SK-N-SH (cell line): ENCODE measurements around the gene SYT13. TPM values are rescaled to one million over a fixed set of nuclear protein-coding genes. Genes with fewer than 3 reads are reported as not detected.

Experiments
- CTCF ChIA-PET: fragments of 300-600, 350-600 bp; formaldehyde crosslinking; extraction: SDS; loops from one replicate; lab custom pipeline; 2021; lab: Yijun Ruan, JAX
- POLR2A ChIA-PET: fragments of 350-600 bp; sonication (Branson Sonifier 250); formaldehyde crosslinking; extraction: SDS; loops from one replicate; lab custom pipeline; 2020; ENCODE audit warnings: antibody characterized with exemption, inconsistent platforms; lab: Yijun Ruan, JAX
- DNase-seq: peaks from one replicate; pipeline ENCODE4 v3.0.0; 2012
- H2AFZ ChIP-seq: fragments of 200-600 bp; sonication (generic); 2 replicates; pipeline ENCODE4 v1.8.1; 2016; ENCODE audit warnings: antibody characterized with exemption, mild to moderate bottlenecking, low read depth
- H3F3A ChIP-seq: fragments of 200-600 bp; sonication (generic); replicated peaks from 2 replicates; pipeline ENCODE3; 2016; ENCODE audit warnings: antibody characterized with exemption, mild to moderate bottlenecking; ENCODE audit not compliant: insufficient read depth
- H3K27ac ChIP-seq, 2 experiments: fragments of 200-500 bp in 1 of 2; fragments of 200-600 bp in 1 of 2; sonication (Bioruptor generic) in 1 of 2; sonication (generic), shearing (Covaris generic) in 1 of 2; 2 replicates each; pipeline versions ENCODE4 v1.5.1 to v1.6.1; 2014 to 2016; ENCODE audit warnings: low read depth in 2 of 2, inconsistent platforms in 1 of 2, low read length in 1 of 2, mild to moderate bottlenecking in 1 of 2, mixed read lengths in 1 of 2
- H3K27me3 ChIP-seq: fragments of 200-600 bp; sonication (generic), shearing (Covaris generic); 2 replicates; pipeline ENCODE4 v1.6.1; 2016; ENCODE audit warnings: mixed run types; ENCODE audit not compliant: insufficient read depth
- H3K36me3 ChIP-seq, 2 experiments: fragments of 200-500 bp in 1 of 2; fragments of 200-600 bp in 1 of 2; sonication (Bioruptor generic) in 1 of 2; sonication (generic) in 1 of 2; replicated peaks in 1 of 2; 2 replicates each; pipeline versions ENCODE3 to v1.5.1; 2014 to 2016; ENCODE audit warnings: low read length in 1 of 2, mild to moderate bottlenecking in 1 of 2; ENCODE audit not compliant: insufficient read depth in 2 of 2, control insufficient read depth in 1 of 2
- H3K4me1 ChIP-seq, 2 experiments: fragments of 200-500 bp in 1 of 2; fragments of 200-600 bp in 1 of 2; sonication (Bioruptor generic) in 1 of 2; sonication (generic), shearing (Covaris generic) in 1 of 2; 2 replicates each; pipeline versions ENCODE4 v1.5.1 to v1.6.1; 2014 to 2016; ENCODE audit warnings: low read depth in 1 of 2, low read length in 1 of 2, mixed run types in 1 of 2; ENCODE audit not compliant: insufficient read depth in 2 of 2, control insufficient read depth in 1 of 2
- H3K4me2 ChIP-seq: fragments of 200-600 bp; sonication (generic), shearing (Covaris generic); 2 replicates; pipeline ENCODE4 v1.6.1; 2017; ENCODE audit warnings: mixed run types
- H3K4me3 ChIP-seq, 2 experiments: fragments of 200-500 bp in 1 of 2; fragments of 200-600 bp in 1 of 2; sonication (Bioruptor generic) in 1 of 2; sonication (generic), shearing (Covaris generic) in 1 of 2; 2 replicates each; pipeline versions ENCODE4 v1.5.1 to v1.8.1; 2014 to 2016; ENCODE audit warnings: low read depth in 2 of 2, inconsistent platforms in 1 of 2, low read length in 1 of 2, mild to moderate bottlenecking in 1 of 2, mixed read lengths in 1 of 2, moderate library complexity in 1 of 2
- H3K79me2 ChIP-seq: fragments of 200-600 bp; sonication (generic); 2 replicates; pipeline ENCODE4 v1.8.1; 2017; ENCODE audit warnings: mild to moderate bottlenecking; ENCODE audit not compliant: insufficient read depth
- H3K9ac ChIP-seq: fragments of 200-600 bp; sonication (generic); 2 replicates; pipeline ENCODE4 v1.6.1; 2017; ENCODE audit warnings: mixed run types
- H3K9me2 ChIP-seq: fragments of 200-600 bp; sonication (generic); 2 replicates; pipeline ENCODE4 v1.6.1; 2017; ENCODE audit warnings: mixed run types
- H3K9me3 ChIP-seq: fragments of 200-600 bp; sonication (generic); 2 replicates; pipeline ENCODE4 v1.6.1; 2017; ENCODE audit warnings: mixed run types, mild to moderate bottlenecking, moderate library complexity
- H4K20me1 ChIP-seq: fragments of 200-600 bp; sonication (generic); 2 replicates; pipeline ENCODE4 v1.6.1; 2017; ENCODE audit warnings: mild to moderate bottlenecking, mixed run types; ENCODE audit not compliant: insufficient read depth
- CTCF ChIP-seq: fragments of 200-600 bp; sonication (generic); IDR thresholded peaks from 2 replicates; pipeline ENCODE4 v1.6.1; 2017; ENCODE audit warnings: antibody characterized with exemption, mild to moderate bottlenecking, moderate library complexity
- ELF1 ChIP-seq: IDR thresholded peaks from 2 replicates; pipeline ENCODE4 v1.4.0; 2012
- EP300 ChIP-seq, 2 experiments: IDR thresholded peaks; 2 replicates each; pipeline versions ENCODE4 v1.4.0 to v1.6.1; 2012; ENCODE audit warnings: borderline replicate concordance in 1 of 2, low read depth in 1 of 2, low read length in 1 of 2
- EZH2phosphoT487 ChIP-seq: fragments of 200-600 bp; sonication (generic); IDR thresholded peaks from 2 replicates; pipeline ENCODE4 v1.6.1; 2017; ENCODE audit warnings: low read depth, mixed run types, mild to moderate bottlenecking, antibody characterized with exemption, moderate library complexity, borderline replicate concordance
- FOXJ3 ChIP-seq: sonication (generic); formaldehyde crosslinking; IDR thresholded peaks from 2 replicates; pipeline ENCODE4 v1.5.1; 2020; ENCODE audit warnings: mild to moderate bottlenecking, missing genetic modification reagents
- FOXM1 ChIP-seq: IDR thresholded peaks from 2 replicates; pipeline ENCODE4 v1.4.0; 2012; ENCODE audit warnings: low read depth, mild to moderate bottlenecking
- JUND ChIP-seq: IDR thresholded peaks from 2 replicates; pipeline ENCODE4 v1.4.0; 2012
- MEF2A ChIP-seq: IDR thresholded peaks from 2 replicates; pipeline ENCODE4 v1.4.0; 2012; ENCODE audit warnings: low read depth, borderline replicate concordance
- PBX3 ChIP-seq: IDR thresholded peaks from 2 replicates; pipeline ENCODE4; 2012
- POLR2AphosphoS5 ChIP-seq: IDR thresholded peaks from 2 replicates; pipeline ENCODE4 v1.6.1; 2012; ENCODE audit warnings: low read depth, low read length
- RAD21 ChIP-seq: IDR thresholded peaks from 2 replicates; pipeline ENCODE4 v1.6.1; 2012; ENCODE audit warnings: mild to moderate bottlenecking, low read length
- RCOR1 ChIP-seq: fragments of 150-350 bp; IDR thresholded peaks from 2 replicates; pipeline ENCODE4 v1.6.1; 2017; ENCODE audit warnings: antibody characterized with exemption, low read length
- REST ChIP-seq: IDR thresholded peaks from 2 replicates; pipeline ENCODE4 v1.6.1; 2012; ENCODE audit warnings: mild to moderate bottlenecking, low read depth, low read length, moderate library complexity
- RFX5 ChIP-seq: IDR thresholded peaks from 2 replicates; pipeline ENCODE4 v1.6.1; 2012; ENCODE audit warnings: mild to moderate bottlenecking, improper control_type of control experiment, low read length
- RXRA ChIP-seq: IDR thresholded peaks from 2 replicates; pipeline ENCODE4 v1.4.0; 2012; ENCODE audit warnings: low read depth, mild to moderate bottlenecking, borderline replicate concordance
- SIN3A ChIP-seq: IDR thresholded peaks from 2 replicates; pipeline ENCODE4 v1.6.1; 2012; ENCODE audit warnings: low read depth, mild to moderate bottlenecking, low read length, moderate library complexity, borderline replicate concordance
- SMC3 ChIP-seq: IDR thresholded peaks from 2 replicates; pipeline ENCODE4 v1.6.1; 2012; ENCODE audit warnings: low read depth, low read length, improper control_type of control experiment
- TAF1 ChIP-seq: IDR thresholded peaks from 2 replicates; pipeline ENCODE4 v1.6.1; 2012; ENCODE audit warnings: low read depth, mild to moderate bottlenecking, low read length, moderate library complexity, borderline replicate concordance
- YY1 ChIP-seq: IDR thresholded peaks from 2 replicates; pipeline ENCODE4 v1.4.0; 2012; ENCODE audit warnings: low read depth, mild to moderate bottlenecking
- WGBS: methylation state at CpG from one replicate; pipeline ENCODE4 v1.1.6; 2017; ENCODE audit warnings: low lambda C conversion rate; 5-methylcytosine and 5-hydroxymethylcytosine counted together
- polyA plus RNA-seq, 3 experiments: library from polyadenylated mRNA; depleted of rRNA; stranded (reverse); fragments of >200 nt; gene quantifications; 2 replicates each; pipeline ENCODE4 v1.2.3, GENCODE V29; 2012
- TF ChIP-seq, protein P1 (sequence below): IDR thresholded peaks from 2 replicates; pipeline ENCODE4 v1.4.0; 2012; ENCODE audit warnings: low read depth, borderline replicate concordance

The SYT13 gene
- polyA plus RNA-seq, 1 of the 3 experiments (the other 2 are of a cell fraction): not detected

DNA sequence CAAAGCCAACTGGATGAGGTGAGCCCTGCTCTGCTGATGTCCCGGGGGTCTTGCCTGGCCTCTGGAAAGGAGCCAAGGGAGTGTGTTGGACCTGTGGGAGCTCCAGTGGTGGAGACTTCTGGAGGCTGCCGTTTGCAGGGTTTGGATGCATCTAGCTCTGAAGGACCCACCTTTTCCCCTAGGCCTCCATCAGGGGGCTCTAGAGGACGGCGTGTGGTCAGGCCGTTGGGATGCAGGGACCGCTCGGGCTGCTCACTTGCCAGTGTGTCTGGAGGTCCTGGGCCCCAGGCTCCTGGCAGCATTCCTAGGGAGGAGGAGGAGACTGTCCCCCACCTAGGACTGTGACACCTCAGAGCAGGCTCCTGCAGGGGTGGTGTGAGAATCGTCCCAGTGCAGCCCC is 81.4 kb downstream of the SYT13 start:
- no peaks in the 10 kb centered on the region; a peak in 2 of 4 replicates for H3K4me1 ChIP-seq
- no peaks in the 10 kb centered on the region for H3K79me2 ChIP-seq
- no peak overlapping the region for H3K4me3 ChIP-seq
- H4K20me1 ChIP-seq: no peaks in the 10 kb centered on the region
- H3K9me3 ChIP-seq: no peaks in the 10 kb centered on the region
- no peak overlapping the region for H3K9ac ChIP-seq
- CTCF ChIA-PET: no interaction called here
- TF ChIP-seq RCOR1 (no peak), JUND (no peak), FOXJ3 (CRISPR knock-in tag) (no peak), MEF2A (no peak), YY1 (no peak), EZH2phosphoT487 (no peak), SIN3A (no peak), REST (no peak), EP300 (IDR thresholded peaks at IDR 0.05; ENCODE audit: borderline replicate concordance in 1 of 2, low read depth in 1 of 2, low read length in 1 of 2) (no peak)
- TF ChIP-seq, all 33 proteins: peak for 0
- Histone ChIP-seq H3K36me3 (peaks cover 0 to 2% of the 10 kb centered on the region in 2 experiments), H2AFZ (no peak overlapping the region), H3K27ac (no peak overlapping the region), H3K27me3 (no peaks in the 10 kb centered on the region), H3K4me2 (no peak overlapping the region), H3F3A (no peaks in the 10 kb centered on the region), H3K9me2 (no peaks in the 10 kb centered on the region)
- WGBS: 60% methylated on average over 1 of the region's 8 CpGs
- no peak for DNase-seq
- POLR2A ChIA-PET: no interaction called here

DNA sequence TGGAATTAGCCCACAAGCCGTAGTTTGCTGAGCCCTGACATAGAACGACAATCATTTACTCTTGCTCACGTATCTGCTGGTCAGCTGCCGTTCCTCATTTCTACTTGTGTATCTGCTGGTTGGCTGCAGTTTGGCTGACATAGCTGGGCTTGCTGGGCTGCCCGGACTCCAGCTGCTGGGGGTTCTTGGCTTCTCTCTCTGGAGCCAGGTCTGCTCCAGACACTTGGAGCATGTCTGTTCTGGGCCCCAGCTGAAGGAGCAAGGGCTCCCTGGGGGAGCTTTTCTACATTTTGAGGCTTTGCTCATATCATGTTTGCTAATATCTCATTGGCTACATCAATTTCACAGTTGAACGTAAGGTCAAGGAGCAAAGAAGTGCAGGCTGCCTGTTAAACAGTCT is 92.4 kb downstream of the SYT13 start:
- Histone ChIP-seq H3K79me2 (no peaks in the 10 kb centered on the region), H3K36me3 (peaks cover 4 to 7% of the 10 kb centered on the region in 2 experiments), H2AFZ (no peak overlapping the region), H3K9ac (no peak overlapping the region), H3F3A (no peaks in the 10 kb centered on the region), H3K4me1 (no peaks in the 10 kb centered on the region), H3K4me2 (no peak overlapping the region), H4K20me1 (no peaks in the 10 kb centered on the region), H3K27ac (no peak overlapping the region), H3K9me3 (no peaks in the 10 kb centered on the region), H3K27me3 (no peaks in the 10 kb centered on the region), H3K9me2 (no peaks in the 10 kb centered on the region), H3K4me3 (no peak overlapping the region)
- DNase-seq: no peak
- 93% methylated on average over 6 of the region's 6 CpGs for WGBS
- POLR2A ChIA-PET: no interaction called here
- CTCF ChIA-PET: interaction anchor here (0.9 to 2.6 kb wide), 6 partner anchors 10 to 88 kb away, joined by 3 to 8 read pairs (median 4); no protein-coding TSS in a partner anchor
- TF ChIP-seq RXRA: no peak
- no peak for TF ChIP-seq RAD21
- no peak for TF ChIP-seq ELF1
- no peak for TF ChIP-seq TAF1
- no peak for TF ChIP-seq YY1
- TF ChIP-seq EP300 (IDR thresholded peaks at IDR 0.05; ENCODE audit: borderline replicate concordance in 1 of 2, low read depth in 1 of 2, low read length in 1 of 2): no peak
- no peak for TF ChIP-seq SIN3A
- TF ChIP-seq RCOR1: no peak
- no peak for TF ChIP-seq SMC3
- no peak for TF ChIP-seq EZH2phosphoT487
- TF ChIP-seq FOXM1: no peak
- TF ChIP-seq CTCF: no peak
- TF ChIP-seq, protein P1, sequence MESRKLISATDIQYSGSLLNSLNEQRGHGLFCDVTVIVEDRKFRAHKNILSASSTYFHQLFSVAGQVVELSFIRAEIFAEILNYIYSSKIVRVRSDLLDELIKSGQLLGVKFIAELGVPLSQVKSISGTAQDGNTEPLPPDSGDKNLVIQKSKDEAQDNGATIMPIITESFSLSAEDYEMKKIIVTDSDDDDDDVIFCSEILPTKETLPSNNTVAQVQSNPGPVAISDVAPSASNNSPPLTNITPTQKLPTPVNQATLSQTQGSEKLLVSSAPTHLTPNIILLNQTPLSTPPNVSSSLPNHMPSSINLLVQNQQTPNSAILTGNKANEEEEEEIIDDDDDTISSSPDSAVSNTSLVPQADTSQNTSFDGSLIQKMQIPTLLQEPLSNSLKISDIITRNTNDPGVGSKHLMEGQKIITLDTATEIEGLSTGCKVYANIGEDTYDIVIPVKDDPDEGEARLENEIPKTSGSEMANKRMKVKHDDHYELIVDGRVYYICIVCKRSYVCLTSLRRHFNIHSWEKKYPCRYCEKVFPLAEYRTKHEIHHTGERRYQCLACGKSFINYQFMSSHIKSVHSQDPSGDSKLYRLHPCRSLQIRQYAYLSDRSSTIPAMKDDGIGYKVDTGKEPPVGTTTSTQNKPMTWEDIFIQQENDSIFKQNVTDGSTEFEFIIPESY: no peak
- no peak for TF ChIP-seq POLR2AphosphoS5
- no peak for TF ChIP-seq RFX5
- no peak for TF ChIP-seq PBX3
